Keratinocyte (primary cell): Measurements from ENCODE around the gene ANKRD60. TPM values are rescaled to one million over a fixed set of nuclear protein-coding genes. Genes with fewer than 3 reads are reported as not detected.

Experiments
- DNase-seq: peaks from one replicate; pipeline ENCODE4 v3.0.0-alpha.2; 2011; ENCODE audit warnings: low read depth, missing footprints, low spot score
- FAIRE-seq: peaks from 2 replicates; lab custom pipeline; 2011; peaks lifted over from hg19 to GRCh38; lab: Jason Lieb, UNC
- H2AFZ ChIP-seq: 2 replicates; pipeline ENCODE4 v1.6.0; 2012; ENCODE audit warnings: low read length, control low read depth, inconsistent platforms; ENCODE audit not compliant: control insufficient read depth
- H3K27ac ChIP-seq: 2 replicates; pipeline ENCODE4 v1.5.1; 2011; ENCODE audit warnings: low read length; ENCODE audit not compliant: control insufficient read depth, insufficient read depth
- H3K27me3 ChIP-seq: 3 replicates; pipeline ENCODE4 v1.6.0; 2011; ENCODE audit warnings: low read length; ENCODE audit not compliant: control insufficient read depth, insufficient read depth; ENCODE audit errors: extremely low read depth
- H3K36me3 ChIP-seq, 2 experiments: 2 replicates in 1 of 2; 3 replicates in 1 of 2; pipeline ENCODE4 v1.5.1; 2011; ENCODE audit warnings: low read length in 2 of 2, mild to moderate bottlenecking in 1 of 2; ENCODE audit not compliant: control insufficient read depth in 2 of 2, insufficient read depth in 2 of 2; ENCODE audit errors: extremely low read depth in 1 of 2
- H3K4me1 ChIP-seq: 3 replicates; pipeline ENCODE4 v1.5.1; 2011; ENCODE audit warnings: low read length; ENCODE audit not compliant: control insufficient read depth, insufficient read depth; ENCODE audit errors: extremely low read depth
- H3K4me2 ChIP-seq: 3 replicates; pipeline ENCODE4 v1.6.0; 2011; ENCODE audit warnings: low read depth, low read length; ENCODE audit not compliant: control insufficient read depth, insufficient read depth; ENCODE audit errors: extremely low read depth
- H3K4me3 ChIP-seq, 3 experiments: fragments of 200-600 bp in 1 of 3; sonication (generic) in 1 of 3; 2 replicates in 2 of 3; 3 replicates in 1 of 3; pipeline ENCODE4 v1.5.1; 2011 to 2016; ENCODE audit warnings: low read length in 3 of 3, mild to moderate bottlenecking in 3 of 3, control low read depth in 2 of 3, inconsistent platforms in 1 of 3, low read depth in 1 of 3, mixed read lengths in 1 of 3, mixed run types in 1 of 3, moderate library complexity in 1 of 3; ENCODE audit not compliant: control insufficient read depth in 2 of 3, insufficient read depth in 2 of 3; ENCODE audit errors: extremely low read depth in 1 of 3
- H3K79me2 ChIP-seq: 2 replicates; pipeline ENCODE4 v1.6.0; 2012; ENCODE audit warnings: low read length; ENCODE audit not compliant: control insufficient read depth, insufficient read depth
- H3K9ac ChIP-seq: 3 replicates; pipeline ENCODE4 v1.6.0; 2011; ENCODE audit warnings: low read length; ENCODE audit not compliant: control insufficient read depth, insufficient read depth; ENCODE audit errors: extremely low read depth
- H3K9me1 ChIP-seq: 3 replicates; pipeline ENCODE4 v1.6.0; 2011; ENCODE audit warnings: low read length; ENCODE audit not compliant: control insufficient read depth, insufficient read depth; ENCODE audit errors: extremely low read depth
- H3K9me3 ChIP-seq: 2 replicates; pipeline ENCODE4 v1.5.1; 2012; ENCODE audit warnings: low read depth, low read length; ENCODE audit not compliant: control insufficient read depth
- H4K20me1 ChIP-seq: 3 replicates; pipeline ENCODE4 v1.6.0; 2011; ENCODE audit warnings: low read length; ENCODE audit not compliant: control insufficient read depth, insufficient read depth; ENCODE audit errors: extremely low read depth
- CTCF ChIP-seq, 3 experiments: IDR thresholded peaks in 1 of 3; conservative IDR thresholded peaks in 1 of 3; optimal IDR thresholded peaks in 1 of 3; 2 replicates in 2 of 3; 3 replicates in 1 of 3; pipeline versions ENCODE3 to v1.5.1; 2011; ENCODE audit warnings: low read length in 3 of 3, mild to moderate bottlenecking in 3 of 3, moderate library complexity in 2 of 3, control low read depth in 1 of 3, inconsistent platforms in 1 of 3; ENCODE audit not compliant: insufficient read depth in 2 of 3; ENCODE audit errors: extremely low read depth in 1 of 3
- EZH2 ChIP-seq: IDR thresholded peaks from one replicate; pipeline ENCODE4 v1.6.1; 2012; ENCODE audit warnings: inconsistent platforms, mild to moderate bottlenecking, low read length, moderate library complexity
- dilution Hi-C: fragments of 300-500 bp; cut with MboI; formaldehyde crosslinking; loops from one replicate; pipeline ENCODE4 v1.7.0; 2020; ENCODE audit warnings: low sequenced_read_pairs; ENCODE audit not compliant: extremely low pct_ligation_motif_present
- polyA plus RNA-seq, 5 experiments: library from polyadenylated mRNA; depleted of rRNA in 3 of 5; stranded (reverse) in 3 of 5; stranded (forward) in 1 of 5; unstranded in 1 of 5; fragments of >200 nt; gene quantifications; 1 replicate in 1 of 5; 2 replicates in 3 of 5; 3 replicates in 1 of 5; pipeline versions ENCODE4 v1.2.1 to v1.2.3, GENCODE V29; 2011 to 2012; ENCODE audit warnings: missing spikeins in 2 of 5, low read depth in 1 of 5, low replicate concordance in 1 of 5

Gene ANKRD60
- polyA plus RNA-seq, 1 donor (not counting 4 experiments of a cell fraction or from before 2014, with no cell fraction given): not detected

DNA sequence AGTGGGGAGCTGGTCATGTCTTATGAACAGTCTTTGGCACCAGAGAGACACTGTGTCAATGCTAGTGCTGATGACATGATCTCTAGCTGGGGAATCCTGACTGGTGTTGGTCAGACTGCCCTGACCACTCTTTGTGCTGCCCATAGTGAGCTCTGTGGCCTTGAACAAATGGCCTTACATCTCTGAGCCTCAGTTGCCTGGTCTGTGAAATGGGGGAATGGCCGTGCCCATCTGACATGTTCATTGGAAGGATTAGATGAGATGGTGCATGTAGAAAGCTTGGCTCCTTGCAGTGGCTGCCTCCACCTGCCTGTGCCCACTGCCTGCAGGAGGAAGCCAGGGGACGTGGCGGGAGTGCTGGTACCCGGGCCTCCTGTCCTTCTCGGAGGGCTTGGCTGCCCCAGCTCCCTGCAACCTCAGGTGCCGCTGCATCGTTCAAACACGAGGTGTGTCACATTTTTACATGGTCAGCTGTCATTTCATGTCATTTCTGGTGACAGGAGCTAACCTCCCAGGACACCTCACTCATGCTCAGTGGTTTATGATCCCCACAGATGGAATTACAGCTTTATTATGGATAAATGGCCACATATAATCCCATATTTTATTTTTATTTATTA lies 45.8 kb downstream of the ANKRD60 start:
- no peak for TF ChIP-seq EZH2
- no peak for TF ChIP-seq CTCF (optimal IDR thresholded peaks at IDR 0.05 in 1 of 3, IDR thresholded peaks at IDR 0.05 in 1 of 3, conservative IDR thresholded peaks at IDR 0.05 in 1 of 3; ENCODE audit: extremely low read depth in 1 of 3, insufficient read depth in 2 of 3, low read length in 3 of 3)
- H3K27me3 ChIP-seq: peaks cover 44% of the 10 kb centered on the region

DNA sequence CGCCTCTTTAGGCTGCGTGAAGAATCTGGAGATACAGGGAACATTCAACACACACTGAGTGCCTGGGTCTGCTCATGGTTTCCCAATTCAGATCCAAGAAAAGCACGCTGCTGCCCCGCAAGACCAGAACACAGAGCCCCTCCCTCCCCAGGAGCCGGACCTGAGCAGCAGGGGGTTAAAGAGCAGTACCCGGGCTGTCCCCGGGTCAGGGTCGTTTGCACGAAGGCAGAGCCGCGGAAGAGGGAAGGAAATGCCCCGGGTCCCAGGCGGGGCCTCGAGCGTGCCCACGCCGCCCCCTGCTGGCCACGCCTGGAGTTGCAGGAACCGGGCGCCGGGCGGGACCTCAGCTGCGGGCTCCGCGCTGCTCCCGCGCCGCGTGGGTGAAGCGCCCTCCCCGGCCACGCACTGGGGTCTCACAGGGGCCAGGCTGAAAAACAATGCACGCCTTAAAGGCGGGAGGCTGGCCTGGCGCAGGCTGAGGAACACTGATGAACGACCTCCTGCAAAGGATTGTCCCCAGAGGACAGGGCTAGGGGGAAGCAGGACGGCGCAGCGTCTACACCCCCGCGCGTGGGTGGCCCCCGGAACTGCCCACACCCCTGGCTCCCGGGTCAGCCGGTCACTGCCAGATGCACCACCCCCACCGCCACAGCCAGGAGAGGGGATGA lies 48.9 kb downstream of the ANKRD60 start:
- Histone ChIP-seq H3K79me2 (no peaks in the 10 kb centered on the region), H3K27ac (no peak overlapping the region), H3K4me3 (no peak overlapping the region), H2AFZ (peak overlapping the region; percentile 14), H3K4me1 (no peaks in the 10 kb centered on the region), H3K9me3 (peaks cover 7% of the 10 kb centered on the region), H3K36me3 (no peaks in the 10 kb centered on the region), H4K20me1 (no peaks in the 10 kb centered on the region), H3K9ac (no peak overlapping the region), H3K9me1 (no peaks in the 10 kb centered on the region), H3K4me2 (peak overlapping the region; percentile 41), H3K27me3 (peaks cover 64% of the 10 kb centered on the region)
- DNase-seq (no peak), FAIRE-seq (no peak)
- dilution Hi-C loops: loop anchor here (25.0 kb wide), 1 partner anchor 567 kb away; the partner anchor contains the start of gene ZBP1
- TF ChIP-seq CTCF (optimal IDR thresholded peaks at IDR 0.05 in 1 of 3, IDR thresholded peaks at IDR 0.05 in 1 of 3, conservative IDR thresholded peaks at IDR 0.05 in 1 of 3; ENCODE audit: extremely low read depth in 1 of 3, insufficient read depth in 2 of 3, low read length in 3 of 3) (peak; percentile 58 to 92 (median 90)), EZH2 (no peak)

More for the DNA sequence above, 45.8 kb downstream of the ANKRD60 start:
- Histone ChIP-seq H3K36me3 (no peaks in the 10 kb centered on the region), H2AFZ (no peak overlapping the region), H3K9me1 (no peaks in the 10 kb centered on the region), H3K79me2 (no peaks in the 10 kb centered on the region), H3K4me2 (no peak overlapping the region), H3K27ac (no peak overlapping the region), H3K9me3 (peaks cover 7% of the 10 kb centered on the region), H4K20me1 (no peaks in the 10 kb centered on the region), H3K9ac (no peak overlapping the region), H3K4me3 (no peak overlapping the region), H3K4me1 (no peaks in the 10 kb centered on the region)
- no peak for FAIRE-seq
- no peak for DNase-seq
- dilution Hi-C loops: loop anchor here (25.0 kb wide), 1 partner anchor 570 kb away; the partner anchor contains the start of gene ZBP1
